ENCODE data around the gene MROH8.
A peak's percentile ranks its signal among the peaks of the same experiment; 100 is the strongest.

The MROH8 gene

DNA sequence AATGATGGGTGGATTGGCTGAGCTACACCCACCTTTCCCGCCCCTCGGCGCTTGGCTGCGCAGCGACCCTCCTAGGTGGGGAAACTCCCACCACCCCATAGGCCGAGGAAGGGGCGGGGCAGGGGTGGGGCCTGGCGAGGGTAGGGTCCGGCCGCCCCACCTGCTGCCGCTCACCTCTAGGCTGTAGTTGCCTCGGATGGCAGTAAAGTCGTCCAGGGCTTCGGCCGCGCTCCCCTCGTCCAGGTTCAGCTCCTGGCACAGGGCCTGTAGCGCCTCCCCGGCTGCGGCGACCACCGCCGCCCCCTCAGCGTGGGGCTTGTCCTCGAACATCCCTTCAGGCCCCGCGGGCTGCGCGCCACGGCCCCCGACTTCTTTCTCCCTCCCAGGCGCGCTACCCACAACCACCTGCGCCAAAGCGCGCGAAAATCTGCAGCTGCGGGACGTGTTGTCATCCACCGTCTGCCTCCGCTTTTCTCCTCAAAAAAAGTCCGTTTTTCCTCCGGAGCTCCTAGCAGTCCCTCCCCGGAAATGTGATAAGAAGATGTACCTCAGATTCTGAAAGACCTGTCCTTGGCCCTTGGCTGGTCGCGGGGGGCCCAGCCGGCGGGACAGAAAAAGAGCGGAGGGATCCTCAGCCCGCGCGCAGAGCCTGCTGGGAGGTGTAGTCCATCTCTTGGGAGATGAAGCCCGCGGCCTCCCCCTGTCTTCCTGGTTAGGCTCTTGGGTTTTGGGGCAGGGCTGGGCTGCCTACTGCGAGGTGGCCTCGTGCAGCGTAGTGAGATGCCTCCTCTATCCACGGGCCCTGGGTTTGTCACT, 83.5 kb downstream of the MROH8 start, which contains the start of gene RBL1:
Gene RBL1 (minus strand): TSS at position 399 of the 816 bp plus-strand sequence. CDS start 69 bp downstream, at position 330.
- peak; percentile 95 for DNase-seq
- Histone ChIP-seq H3K9me3 (ENCODE audit: insufficient read depth, low read length, severe bottlenecking) (no peaks in the 10 kb centered on the region), H3K27ac (ENCODE audit: low read length) (peak within 1 kb of the TSS; percentile 99), H3K4me3 (ENCODE audit: low read depth in 1 of 2, low read length in 2 of 2) (peak within 1 kb of the TSS; percentile 46 to 60), H3K4me1 (ENCODE audit: insufficient read depth, low read length) (peaks cover 50% of the 10 kb centered on the region), H3K79me2 (ENCODE audit: insufficient read depth, low read length) (peaks cover 50% of the 10 kb centered on the region), H2AFZ (ENCODE audit: low read depth, low read length) (peak within 1 kb of the TSS; percentile 99), H3K36me3 (ENCODE audit: insufficient read depth, low read length) (peaks cover 42% of the 10 kb centered on the region), H3K27me3 (ENCODE audit: insufficient read depth, low read length, poor library complexity) (no peaks in the 10 kb centered on the region), H3K4me2 (ENCODE audit: insufficient read depth, low read length) (peak within 1 kb of the TSS; percentile 75), H3K9ac (ENCODE audit: low read depth, low read length) (peak within 1 kb of the TSS; percentile 72), H4K20me1 (ENCODE audit: insufficient read depth, low read length) (peaks cover 13% of the 10 kb centered on the region; the same call in 1 of the 2 replicates)
- peak; percentile 79 for ATAC-seq (ENCODE audit: insufficient read depth, low read depth)
- no peak for TF ChIP-seq EZH2 (IDR thresholded peaks at IDR 0.05; ENCODE audit: borderline replicate concordance, low read depth, low read length, severe bottlenecking)
- TF ChIP-seq, protein P1, sequence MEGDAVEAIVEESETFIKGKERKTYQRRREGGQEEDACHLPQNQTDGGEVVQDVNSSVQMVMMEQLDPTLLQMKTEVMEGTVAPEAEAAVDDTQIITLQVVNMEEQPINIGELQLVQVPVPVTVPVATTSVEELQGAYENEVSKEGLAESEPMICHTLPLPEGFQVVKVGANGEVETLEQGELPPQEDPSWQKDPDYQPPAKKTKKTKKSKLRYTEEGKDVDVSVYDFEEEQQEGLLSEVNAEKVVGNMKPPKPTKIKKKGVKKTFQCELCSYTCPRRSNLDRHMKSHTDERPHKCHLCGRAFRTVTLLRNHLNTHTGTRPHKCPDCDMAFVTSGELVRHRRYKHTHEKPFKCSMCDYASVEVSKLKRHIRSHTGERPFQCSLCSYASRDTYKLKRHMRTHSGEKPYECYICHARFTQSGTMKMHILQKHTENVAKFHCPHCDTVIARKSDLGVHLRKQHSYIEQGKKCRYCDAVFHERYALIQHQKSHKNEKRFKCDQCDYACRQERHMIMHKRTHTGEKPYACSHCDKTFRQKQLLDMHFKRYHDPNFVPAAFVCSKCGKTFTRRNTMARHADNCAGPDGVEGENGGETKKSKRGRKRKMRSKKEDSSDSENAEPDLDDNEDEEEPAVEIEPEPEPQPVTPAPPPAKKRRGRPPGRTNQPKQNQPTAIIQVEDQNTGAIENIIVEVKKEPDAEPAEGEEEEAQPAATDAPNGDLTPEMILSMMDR (IDR thresholded peaks at IDR 0.05; ENCODE audit: borderline replicate concordance, extremely low read depth, low read length, poor library complexity, severe bottlenecking), result peak; percentile 40

DNA sequence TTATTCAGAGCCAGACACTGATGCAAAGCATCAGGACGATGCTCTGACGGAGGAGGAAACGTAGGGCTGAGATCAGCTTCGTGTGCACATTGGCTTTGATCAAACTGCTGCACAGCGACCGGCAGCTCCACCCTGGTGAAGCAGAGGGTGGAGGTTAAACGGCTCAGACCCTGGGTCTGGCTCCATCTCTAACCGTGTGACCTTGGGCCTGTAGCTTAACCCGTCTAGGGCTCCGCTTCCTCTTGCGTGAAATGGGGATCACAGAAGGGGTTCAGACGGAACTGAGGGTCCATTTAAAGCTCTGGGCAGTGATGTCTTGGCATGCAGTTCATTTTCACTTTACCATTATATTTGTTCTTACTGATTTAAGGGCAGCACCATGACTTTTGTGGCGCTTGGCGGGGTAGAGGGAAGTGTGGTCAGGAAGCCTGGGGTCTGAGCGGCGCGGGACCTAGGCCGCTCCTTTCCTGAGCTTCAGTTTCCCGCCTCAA, 84.2 kb downstream of the MROH8 start:
- H3K9ac ChIP-seq (ENCODE audit: low read depth, low read length), result peak overlapping the region; percentile 72
- no peaks in the 10 kb centered on the region for H3K9me3 ChIP-seq (ENCODE audit: insufficient read depth, low read length, severe bottlenecking)
- peak; percentile 69 for DNase-seq
- no peak for TF ChIP-seq EZH2 (IDR thresholded peaks at IDR 0.05; ENCODE audit: borderline replicate concordance, low read depth, low read length, severe bottlenecking)
- TF ChIP-seq, protein P1 (IDR thresholded peaks at IDR 0.05; ENCODE audit: borderline replicate concordance, extremely low read depth, low read length, poor library complexity, severe bottlenecking), result no peak
- ATAC-seq (ENCODE audit: insufficient read depth, low read depth), result peak; percentile 60
- peak overlapping the region; percentile 99 for H2AFZ ChIP-seq (ENCODE audit: low read depth, low read length)
- H3K27me3 ChIP-seq (ENCODE audit: insufficient read depth, low read length, poor library complexity), result no peaks in the 10 kb centered on the region
- H4K20me1 ChIP-seq (ENCODE audit: insufficient read depth, low read length), result peaks cover 18% of the 10 kb centered on the region; the same call in 1 of the 2 replicates
- peaks cover 49% of the 10 kb centered on the region for H3K36me3 ChIP-seq (ENCODE audit: insufficient read depth, low read length)
- H3K4me2 ChIP-seq (ENCODE audit: insufficient read depth, low read length), result peak overlapping the region; percentile 75
- H3K4me1 ChIP-seq (ENCODE audit: insufficient read depth, low read length), result peaks cover 57% of the 10 kb centered on the region
- peaks cover 56% of the 10 kb centered on the region for H3K79me2 ChIP-seq (ENCODE audit: insufficient read depth, low read length)
- H3K4me3 ChIP-seq (ENCODE audit: low read depth in 1 of 2, low read length in 2 of 2), result peak overlapping the region; percentile 46 to 60
- H3K27ac ChIP-seq (ENCODE audit: low read length), result peak overlapping the region; percentile 99

DNA sequence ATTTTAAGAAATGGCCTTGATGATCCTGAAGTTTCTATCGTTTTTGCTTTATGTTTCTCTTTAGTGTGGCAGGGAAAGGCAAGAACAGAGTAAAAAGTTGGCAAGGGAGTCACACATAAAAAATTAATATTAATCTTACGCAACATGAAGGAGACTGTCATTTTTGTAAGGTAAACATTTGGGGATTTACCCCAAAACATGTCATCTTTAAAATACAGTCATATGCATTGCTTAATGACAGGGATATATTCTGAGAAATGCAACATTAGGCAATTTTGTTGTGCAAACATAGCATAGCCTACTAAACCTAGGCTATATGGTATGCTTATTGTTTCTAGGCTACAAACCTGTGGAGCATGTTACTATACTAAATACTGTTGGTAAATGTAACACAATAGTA, 88.9 kb downstream of the MROH8 start:
- Histone ChIP-seq H3K9ac (ENCODE audit: low read depth, low read length) (no peak overlapping the region), H3K4me3 (ENCODE audit: low read depth in 1 of 2, low read length in 2 of 2) (no peak overlapping the region), H3K27ac (ENCODE audit: low read length) (no peak overlapping the region), H3K9me3 (ENCODE audit: insufficient read depth, low read length, severe bottlenecking) (no peaks in the 10 kb centered on the region), H3K4me2 (ENCODE audit: insufficient read depth, low read length) (peak overlapping the region; percentile 41; the same call in 1 of the 2 replicates), H3K4me1 (ENCODE audit: insufficient read depth, low read length) (peaks cover 55% of the 10 kb centered on the region), H3K27me3 (ENCODE audit: insufficient read depth, low read length, poor library complexity) (no peaks in the 10 kb centered on the region), H4K20me1 (ENCODE audit: insufficient read depth, low read length) (peaks cover 30% of the 10 kb centered on the region; the same call in 1 of the 2 replicates), H3K36me3 (ENCODE audit: insufficient read depth, low read length) (peaks cover 96% of the 10 kb centered on the region), H3K79me2 (ENCODE audit: insufficient read depth, low read length) (peaks cover 98% of the 10 kb centered on the region), H2AFZ (ENCODE audit: low read depth, low read length) (no peak overlapping the region)
- no peak for TF ChIP-seq EZH2 (IDR thresholded peaks at IDR 0.05; ENCODE audit: borderline replicate concordance, low read depth, low read length, severe bottlenecking)
- TF ChIP-seq, protein P1 (IDR thresholded peaks at IDR 0.05; ENCODE audit: borderline replicate concordance, extremely low read depth, low read length, poor library complexity, severe bottlenecking), result no peak
- no peak for ATAC-seq (ENCODE audit: insufficient read depth, low read depth)
- DNase-seq, result no peak

Data from DND-41 (cell line).